BJ (cell line): ENCODE results near the gene STON2. TPM values are rescaled to one million over a fixed set of nuclear protein-coding genes. Genes with fewer than 3 reads are reported as not detected.

Experiments used
- CTCF ChIA-PET: fragments of 350-600 bp; formaldehyde crosslinking; extraction: SDS; loops from one replicate; lab custom pipeline; 2021; ENCODE audit warnings: antibody characterized with exemption, inconsistent platforms; lab: Yijun Ruan, JAX
- POLR2A ChIA-PET: fragments of 300-600 bp; sonication (Branson Sonifier 250); formaldehyde crosslinking; extraction: SDS; loops from one replicate; lab custom pipeline; 2021; ENCODE audit warnings: antibody characterized with exemption; lab: Charles Lee
- DNase-seq: peaks from one replicate; pipeline ENCODE4 v3.0.0-alpha.2; 2011; ENCODE audit warnings: low read depth
- H3K27me3 ChIP-seq: 2 replicates; pipeline ENCODE4 v1.6.0; 2011; ENCODE audit warnings: low read length; ENCODE audit not compliant: control insufficient read depth, insufficient read depth
- H3K36me3 ChIP-seq: 2 replicates; pipeline ENCODE4 v1.5.1; 2011; ENCODE audit warnings: low read length; ENCODE audit not compliant: control insufficient read depth, insufficient read depth
- H3K4me3 ChIP-seq: 2 replicates; pipeline ENCODE4 v1.5.1; 2011; ENCODE audit warnings: low read depth, mild to moderate bottlenecking, control low read depth, low read length
- polyA plus RNA-seq: library from polyadenylated mRNA; depleted of rRNA; stranded (reverse); fragments of >200 nt; gene quantifications from 2 replicates; pipeline ENCODE4 v1.2.3, GENCODE V29; 2011
- TF ChIP-seq, protein P1 (sequence below): IDR thresholded peaks from 2 replicates; pipeline ENCODE4 v1.5.1; 2011; ENCODE audit warnings: low read depth, mild to moderate bottlenecking, control low read depth, inconsistent platforms, low read length, moderate library complexity; ENCODE audit not compliant: insufficient read depth

STON2 gene
- polyA plus RNA-seq, 1 experiment, result not detected

DNA sequence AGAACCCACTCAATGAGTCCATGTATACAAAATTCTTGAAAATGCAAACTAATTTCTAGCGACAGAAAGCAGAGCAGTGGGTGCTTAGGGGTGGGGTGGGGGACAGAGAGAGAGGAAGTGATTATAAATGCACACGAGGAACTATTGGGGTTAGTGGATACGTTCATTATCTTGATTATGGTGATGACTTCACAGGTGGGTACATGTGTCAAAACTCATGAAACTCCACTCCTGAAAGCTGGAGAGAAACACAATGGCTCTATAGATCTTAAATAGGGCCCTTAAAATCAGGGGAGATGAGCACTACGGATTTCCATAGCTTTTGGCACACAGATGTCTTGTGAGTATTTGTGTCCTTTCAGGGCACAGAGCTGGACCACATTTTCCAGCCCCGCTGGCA lies 59.9 kb downstream of the STON2 start:
- Histone ChIP-seq H3K4me3 (no peak overlapping the region), H3K27me3 (no peaks in the 10 kb centered on the region), H3K36me3 (no peaks in the 10 kb centered on the region)
- ChIA-PET CTCF (no interaction called here), POLR2A (no interaction called here)
- TF ChIP-seq, protein P1, sequence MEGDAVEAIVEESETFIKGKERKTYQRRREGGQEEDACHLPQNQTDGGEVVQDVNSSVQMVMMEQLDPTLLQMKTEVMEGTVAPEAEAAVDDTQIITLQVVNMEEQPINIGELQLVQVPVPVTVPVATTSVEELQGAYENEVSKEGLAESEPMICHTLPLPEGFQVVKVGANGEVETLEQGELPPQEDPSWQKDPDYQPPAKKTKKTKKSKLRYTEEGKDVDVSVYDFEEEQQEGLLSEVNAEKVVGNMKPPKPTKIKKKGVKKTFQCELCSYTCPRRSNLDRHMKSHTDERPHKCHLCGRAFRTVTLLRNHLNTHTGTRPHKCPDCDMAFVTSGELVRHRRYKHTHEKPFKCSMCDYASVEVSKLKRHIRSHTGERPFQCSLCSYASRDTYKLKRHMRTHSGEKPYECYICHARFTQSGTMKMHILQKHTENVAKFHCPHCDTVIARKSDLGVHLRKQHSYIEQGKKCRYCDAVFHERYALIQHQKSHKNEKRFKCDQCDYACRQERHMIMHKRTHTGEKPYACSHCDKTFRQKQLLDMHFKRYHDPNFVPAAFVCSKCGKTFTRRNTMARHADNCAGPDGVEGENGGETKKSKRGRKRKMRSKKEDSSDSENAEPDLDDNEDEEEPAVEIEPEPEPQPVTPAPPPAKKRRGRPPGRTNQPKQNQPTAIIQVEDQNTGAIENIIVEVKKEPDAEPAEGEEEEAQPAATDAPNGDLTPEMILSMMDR, result no peak
- DNase-seq, result no peak

- Histone ChIP-seq H3K4me3 (no peak overlapping the region), H3K27me3 (no peaks in the 10 kb centered on the region), H3K36me3 (no peaks in the 10 kb centered on the region)
- TF ChIP-seq, protein P1, result no peak
- ChIA-PET CTCF (no interaction called here), POLR2A (no interaction called here)
- DNase-seq, result no peak
Observed at GRCh38 chr14:81337073-81337472, 63.1 kb downstream of the STON2 start.

GRCh38 chr14:81336009-81336408 lies 64.1 kb downstream of the STON2 start:
- no peaks in the 10 kb centered on the region for H3K27me3 ChIP-seq
- no peaks in the 10 kb centered on the region for H3K36me3 ChIP-seq
- H3K4me3 ChIP-seq, result no peak overlapping the region
- DNase-seq, result no peak
- TF ChIP-seq, protein P1, result no peak
- POLR2A ChIA-PET, result no interaction called here
- CTCF ChIA-PET, result no interaction called here

GRCh38 chr14:81332725-81333124 lies 67.4 kb downstream of the STON2 start:
- no peaks in the 10 kb centered on the region for H3K27me3 ChIP-seq
- H3K36me3 ChIP-seq, result no peaks in the 10 kb centered on the region
- no peak for DNase-seq
- TF ChIP-seq, protein P1, result no peak
- CTCF ChIA-PET, result no interaction called here
- POLR2A ChIA-PET, result no interaction called here
- H3K4me3 ChIP-seq, result no peak overlapping the region

- POLR2A ChIA-PET, result no interaction called here
- TF ChIP-seq, protein P1, result no peak
- Histone ChIP-seq H3K4me3 (no peak overlapping the region), H3K27me3 (no peaks in the 10 kb centered on the region), H3K36me3 (no peaks in the 10 kb centered on the region)
- no peak for DNase-seq
- CTCF ChIA-PET, result no interaction called here
Observed at GRCh38 chr14:81331229-81332021, 68.7 kb downstream of the STON2 start.
